Endodermal cell (in vitro differentiated cells): ENCODE data around the gene SDSL. TPM values are rescaled to one million over a fixed set of nuclear protein-coding genes. Genes with fewer than 3 reads are reported as not detected.

Experiments used
- DNase-seq: peaks from one replicate; pipeline ENCODE4 v3.0.0-alpha.2; 2017
- H3K27ac ChIP-seq: 2 replicates; pipeline ENCODE4 v1.5.1; 2013; ENCODE audit warnings: mild to moderate bottlenecking, low read depth, low read length, moderate library complexity
- H3K27me3 ChIP-seq: 2 replicates; pipeline ENCODE4 v1.6.1; 2013; ENCODE audit warnings: mild to moderate bottlenecking, low read length, moderate library complexity; ENCODE audit not compliant: insufficient read depth, control insufficient read depth, poor library complexity, severe bottlenecking
- H3K36me3 ChIP-seq: 2 replicates; pipeline ENCODE4 v1.7.0; 2013; ENCODE audit warnings: mild to moderate bottlenecking, low read length, moderate library complexity; ENCODE audit not compliant: control insufficient read depth, insufficient read depth
- H3K4me1 ChIP-seq: one replicate; pipeline ENCODE4 v1.7.0; 2013; ENCODE audit warnings: low read length; ENCODE audit not compliant: control insufficient read depth, insufficient read depth
- H3K4me3 ChIP-seq: 2 replicates; pipeline ENCODE4 v1.5.1; 2013; ENCODE audit warnings: mild to moderate bottlenecking, low read length, moderate library complexity
- H3K9ac ChIP-seq: 2 replicates; pipeline ENCODE4 v1.6.1; 2013; ENCODE audit warnings: mild to moderate bottlenecking, low read length, moderate library complexity; ENCODE audit not compliant: poor library complexity, severe bottlenecking; ENCODE audit errors: extremely low read depth
- H3K9me3 ChIP-seq: 2 replicates; pipeline ENCODE4 v1.6.1; 2013; ENCODE audit warnings: mild to moderate bottlenecking, low read length, moderate library complexity; ENCODE audit not compliant: control insufficient read depth
- H3K27ac Mint-ChIP-seq: 2 replicates; pipeline ENCODE4 v1.8.0; 2020; ENCODE audit warnings: mixed read lengths
- H3K27me3 Mint-ChIP-seq: 2 replicates; pipeline ENCODE4 v1.8.0; 2021; ENCODE audit warnings: mild to moderate bottlenecking, mixed read lengths; ENCODE audit not compliant: insufficient read depth
- H3K36me3 Mint-ChIP-seq: 2 replicates; pipeline ENCODE4 v1.8.0; 2020; ENCODE audit warnings: low read depth, mixed read lengths
- H3K4me1 Mint-ChIP-seq: 2 replicates; pipeline ENCODE4 v1.8.0; 2020; ENCODE audit warnings: mixed read lengths
- H3K4me3 Mint-ChIP-seq: 2 replicates; pipeline ENCODE4 v1.8.0; 2020; ENCODE audit warnings: mild to moderate bottlenecking, moderate library complexity, mixed read lengths
- H3K9me3 Mint-ChIP-seq: 2 replicates; pipeline ENCODE4 v1.8.0; 2020; ENCODE audit warnings: mild to moderate bottlenecking, mixed read lengths
- WGBS, 2 experiments: methylation state at CpG; one replicate each; pipeline versions ENCODE4 v1.1.5 to v1.1.7; 2013; ENCODE audit warnings: missing lambda C conversion rate in 2 of 2, mixed read lengths in 1 of 2; ENCODE audit not compliant: insufficient coverage in 1 of 2, insufficient read length in 1 of 2; 5-methylcytosine and 5-hydroxymethylcytosine counted together
- total RNA-seq, 2 donors: library from RNA; stranded (reverse); fragmentation: NEBNext Ultra II Directional in 1 of 2; extraction: Animal tissue kit (Norgen Biotek cat#: 25700) in 1 of 2; gene quantifications; 2 replicates in 1 of 2; 3 replicates in 1 of 2; pipeline ENCODE4 v1.2.1, GENCODE V29; 2021
- TF ChIP-seq, protein P1 (sequence below): fragments of 200-600 bp; sonication (generic); conservative IDR thresholded peaks from 2 replicates; pipeline ENCODE4 v1.5.0; 2021; ENCODE audit warnings: antibody characterized with exemption, mild to moderate bottlenecking

Gene SDSL
- total RNA-seq, 2 donors from 2014 or later: 2.4 to 5.7 TPM

DNA sequence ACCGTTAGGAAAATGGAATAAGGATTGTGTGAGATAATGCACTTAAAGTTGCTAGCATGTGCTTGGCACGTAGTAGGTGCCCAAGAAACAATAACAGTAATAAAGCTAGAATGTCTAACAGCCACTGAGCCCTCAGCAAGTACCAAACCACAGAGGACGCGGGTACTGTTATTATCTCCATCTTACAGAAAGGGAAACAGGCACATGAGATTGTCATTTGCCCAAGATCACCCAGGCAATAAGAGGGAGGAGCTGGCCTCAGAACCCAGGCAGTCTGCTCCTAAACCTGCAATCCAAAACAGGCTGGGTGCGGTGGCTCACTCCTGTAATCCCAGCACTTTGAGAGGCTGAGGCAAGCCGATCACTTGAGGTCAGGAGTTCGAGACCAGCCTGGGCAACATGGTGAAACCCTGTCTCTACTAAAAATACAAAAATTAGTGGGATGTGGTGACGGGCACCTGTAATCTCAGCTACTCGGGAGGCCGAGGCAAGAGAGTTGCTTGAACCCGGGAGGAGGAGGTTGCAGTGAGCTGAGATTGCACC lies 13.4 kb upstream of the SDSL start:
- H3K9me3 Mint-ChIP-seq: no peaks in the 10 kb centered on the region
- 90 to 97% methylated on average over 6 to 11 of the region's 11 CpGs for WGBS, 2 experiments
- Histone ChIP-seq H3K9ac (no peak overlapping the region), H3K27me3 (no peaks in the 10 kb centered on the region), H3K4me1 (no peaks in the 10 kb centered on the region), H3K36me3 (no peaks in the 10 kb centered on the region), H3K4me3 (no peak overlapping the region), H3K9me3 (no peaks in the 10 kb centered on the region), H3K27ac (no peak overlapping the region)
- H3K4me3 Mint-ChIP-seq: no peak overlapping the region
- H3K36me3 Mint-ChIP-seq: no peaks in the 10 kb centered on the region
- peaks cover 7% of the 10 kb centered on the region for H3K4me1 Mint-ChIP-seq
- TF ChIP-seq, protein P1, sequence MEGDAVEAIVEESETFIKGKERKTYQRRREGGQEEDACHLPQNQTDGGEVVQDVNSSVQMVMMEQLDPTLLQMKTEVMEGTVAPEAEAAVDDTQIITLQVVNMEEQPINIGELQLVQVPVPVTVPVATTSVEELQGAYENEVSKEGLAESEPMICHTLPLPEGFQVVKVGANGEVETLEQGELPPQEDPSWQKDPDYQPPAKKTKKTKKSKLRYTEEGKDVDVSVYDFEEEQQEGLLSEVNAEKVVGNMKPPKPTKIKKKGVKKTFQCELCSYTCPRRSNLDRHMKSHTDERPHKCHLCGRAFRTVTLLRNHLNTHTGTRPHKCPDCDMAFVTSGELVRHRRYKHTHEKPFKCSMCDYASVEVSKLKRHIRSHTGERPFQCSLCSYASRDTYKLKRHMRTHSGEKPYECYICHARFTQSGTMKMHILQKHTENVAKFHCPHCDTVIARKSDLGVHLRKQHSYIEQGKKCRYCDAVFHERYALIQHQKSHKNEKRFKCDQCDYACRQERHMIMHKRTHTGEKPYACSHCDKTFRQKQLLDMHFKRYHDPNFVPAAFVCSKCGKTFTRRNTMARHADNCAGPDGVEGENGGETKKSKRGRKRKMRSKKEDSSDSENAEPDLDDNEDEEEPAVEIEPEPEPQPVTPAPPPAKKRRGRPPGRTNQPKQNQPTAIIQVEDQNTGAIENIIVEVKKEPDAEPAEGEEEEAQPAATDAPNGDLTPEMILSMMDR: no peak
- H3K27ac Mint-ChIP-seq: no peak overlapping the region
- DNase-seq: peak; percentile 44
- no peaks in the 10 kb centered on the region for H3K27me3 Mint-ChIP-seq

DNA sequence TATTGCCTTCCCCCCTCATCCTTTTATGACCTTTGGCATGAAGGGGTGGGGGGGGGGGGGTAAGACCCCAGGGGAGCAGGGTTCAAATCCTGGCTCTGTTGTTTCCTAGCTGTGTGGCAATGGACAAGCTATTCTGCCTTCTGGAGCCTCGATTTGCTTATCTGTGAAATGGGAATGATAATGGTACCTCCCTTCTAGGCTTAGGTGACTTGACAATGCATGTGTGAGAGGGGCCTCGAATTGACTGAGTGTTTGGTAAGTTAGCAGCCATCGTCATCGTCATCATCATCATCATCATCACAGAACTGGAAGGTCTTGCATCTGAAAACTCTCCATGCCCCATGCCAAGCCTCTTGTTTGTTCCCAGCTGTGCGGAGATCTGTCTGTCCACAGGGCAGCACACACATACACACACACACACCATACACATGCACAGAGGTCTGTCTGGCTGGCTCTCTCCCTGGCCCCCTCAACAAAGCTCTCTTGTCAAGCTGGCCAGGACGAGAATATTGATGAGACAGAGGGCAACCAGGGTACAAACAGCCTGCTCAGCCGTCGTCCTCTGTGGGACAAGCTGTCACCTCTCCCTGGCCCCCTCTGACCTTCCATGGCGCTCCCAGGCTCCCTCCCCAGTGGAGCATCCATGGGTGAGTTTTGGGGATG lies 12.6 kb upstream of the SDSL start:
- Mint-ChIP-seq H3K4me1 (peaks cover 6% of the 10 kb centered on the region), H3K27ac (no peak overlapping the region), H3K27me3 (no peaks in the 10 kb centered on the region), H3K4me3 (no peak overlapping the region), H3K36me3 (no peaks in the 10 kb centered on the region), H3K9me3 (no peaks in the 10 kb centered on the region)
- no peaks in the 10 kb centered on the region for H3K27me3 ChIP-seq
- H3K27ac ChIP-seq: no peak overlapping the region
- H3K9ac ChIP-seq: no peak overlapping the region
- H3K4me1 ChIP-seq: no peaks in the 10 kb centered on the region
- H3K36me3 ChIP-seq: no peaks in the 10 kb centered on the region
- DNase-seq: peak; percentile 35
- H3K4me3 ChIP-seq: no peak overlapping the region
- no peaks in the 10 kb centered on the region for H3K9me3 ChIP-seq
- TF ChIP-seq, protein P1: no peak
- 80 to 86% methylated on average over 6 to 9 of the region's 9 CpGs for WGBS, 2 experiments

DNA sequence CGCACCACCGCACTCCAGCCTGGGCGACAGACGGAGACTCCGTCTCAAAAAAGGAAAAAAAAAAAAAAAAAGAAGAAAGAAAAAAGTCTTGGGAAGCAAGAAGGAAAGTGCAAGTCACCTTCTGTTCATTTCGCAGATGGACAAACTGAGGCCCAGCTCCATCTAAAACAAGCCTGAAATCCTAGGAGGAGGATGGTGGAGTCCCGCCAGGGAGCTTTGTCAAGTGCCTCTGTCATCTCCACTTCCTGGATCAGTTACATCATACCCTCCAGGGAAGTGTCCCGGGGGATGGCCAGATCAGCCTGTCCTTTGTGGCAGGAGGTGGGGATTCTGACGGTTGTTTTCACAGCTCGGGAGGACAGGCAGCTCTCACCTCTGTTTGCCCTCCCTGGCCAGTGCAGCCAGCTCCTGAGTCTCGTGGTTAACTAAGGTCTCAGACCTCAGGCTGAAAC lies 8.7 kb upstream of the SDSL start:
- Mint-ChIP-seq H3K9me3 (no peaks in the 10 kb centered on the region), H3K4me1 (peaks cover 7% of the 10 kb centered on the region), H3K4me3 (no peak overlapping the region), H3K36me3 (no peaks in the 10 kb centered on the region), H3K27me3 (no peaks in the 10 kb centered on the region), H3K27ac (no peak overlapping the region)
- TF ChIP-seq, protein P1: no peak
- H3K27ac ChIP-seq: no peak overlapping the region
- 74 to 80% methylated on average over 6 to 11 of the region's 11 CpGs for WGBS, 2 experiments
- H3K4me3 ChIP-seq: no peak overlapping the region
- peaks cover 8% of the 10 kb centered on the region for H3K4me1 ChIP-seq
- H3K27me3 ChIP-seq: no peaks in the 10 kb centered on the region
- no peak overlapping the region for H3K9ac ChIP-seq
- no peaks in the 10 kb centered on the region for H3K9me3 ChIP-seq
- peak; percentile 76 for DNase-seq
- H3K36me3 ChIP-seq: no peaks in the 10 kb centered on the region
